CD4-positive, alpha-beta T cell treated with Interleukin-2 at 100 ng/mL for 4 hours (primary cell): ENCODE measurements around the gene FJX1.

ENCODE experiments used
- DNase-seq: peaks from one replicate; pipeline ENCODE4 v3.0.0-alpha.2; 2020; ENCODE audit warnings: low spot score

FJX1 gene

GRCh38 chr11:35608502-35608901, 9.8 kb upstream of the FJX1 start:
- DNase-seq, result no peak

GRCh38 chr11:35609656-35610055, 8.6 kb upstream of the FJX1 start:
- no peak for DNase-seq

GRCh38 chr11:35610631-35611030, 7.6 kb upstream of the FJX1 start:
- DNase-seq, result no peak

GRCh38 chr11:35611741-35612140, 6.5 kb upstream of the FJX1 start:
- DNase-seq, result no peak

GRCh38 chr11:35614939-35615569, 3.2 kb upstream of the FJX1 start:
- no peak for DNase-seq

- peak; percentile 50 for DNase-seq
Measured at GRCh38 chr11:35615921-35616900, 2.0 kb upstream of the FJX1 start.

GRCh38 chr11:35617316-35617686, 959 bp upstream of the FJX1 start:
- no peak for DNase-seq

GRCh38 chr11:35618497-35619115, 346 bp downstream of the FJX1 start:
- no peak for DNase-seq

- DNase-seq, result no peak
Measured at GRCh38 chr11:35619116-35619854, 1.0 kb downstream of the FJX1 start.

GRCh38 chr11:35619855-35620640, 1.8 kb downstream of the FJX1 start:
- DNase-seq, result no peak

- DNase-seq, result no peak
Measured at GRCh38 chr11:35620795-35621194, 2.5 kb downstream of the FJX1 start.

- no peak for DNase-seq
Measured at GRCh38 chr11:35621620-35622019, 3.4 kb downstream of the FJX1 start.

GRCh38 chr11:35622070-35622469, 3.8 kb downstream of the FJX1 start:
- no peak for DNase-seq

GRCh38 chr11:35623621-35624168, 5.4 kb downstream of the FJX1 start:
- no peak for DNase-seq

GRCh38 chr11:35624316-35624715, 6.1 kb downstream of the FJX1 start:
- no peak for DNase-seq

- DNase-seq, result no peak
Measured at GRCh38 chr11:35624781-35625180, 6.5 kb downstream of the FJX1 start.

- no peak for DNase-seq
Measured at GRCh38 chr11:35626501-35626900, 8.2 kb downstream of the FJX1 start.

GRCh38 chr11:35629511-35629910, 11.3 kb downstream of the FJX1 start:
- DNase-seq, result no peak

- DNase-seq, result no peak
Measured at GRCh38 chr11:35629914-35630313, 11.7 kb downstream of the FJX1 start.

- no peak for DNase-seq
Measured at GRCh38 chr11:35631891-35632290, 13.6 kb downstream of the FJX1 start.

- DNase-seq, result no peak
Measured at GRCh38 chr11:35632301-35632700, 14.0 kb downstream of the FJX1 start.
